CD4-positive, alpha-beta T cell treated with Interleukin-12 subunit alpha and Interleukin-12 subunit beta, for 1 hour (primary cell): ENCODE measurements around the gene CPXM2.

ENCODE experiments used
- DNase-seq: peaks from one replicate; pipeline ENCODE4 v3.0.0-alpha.2; 2020

CPXM2 gene

DNA sequence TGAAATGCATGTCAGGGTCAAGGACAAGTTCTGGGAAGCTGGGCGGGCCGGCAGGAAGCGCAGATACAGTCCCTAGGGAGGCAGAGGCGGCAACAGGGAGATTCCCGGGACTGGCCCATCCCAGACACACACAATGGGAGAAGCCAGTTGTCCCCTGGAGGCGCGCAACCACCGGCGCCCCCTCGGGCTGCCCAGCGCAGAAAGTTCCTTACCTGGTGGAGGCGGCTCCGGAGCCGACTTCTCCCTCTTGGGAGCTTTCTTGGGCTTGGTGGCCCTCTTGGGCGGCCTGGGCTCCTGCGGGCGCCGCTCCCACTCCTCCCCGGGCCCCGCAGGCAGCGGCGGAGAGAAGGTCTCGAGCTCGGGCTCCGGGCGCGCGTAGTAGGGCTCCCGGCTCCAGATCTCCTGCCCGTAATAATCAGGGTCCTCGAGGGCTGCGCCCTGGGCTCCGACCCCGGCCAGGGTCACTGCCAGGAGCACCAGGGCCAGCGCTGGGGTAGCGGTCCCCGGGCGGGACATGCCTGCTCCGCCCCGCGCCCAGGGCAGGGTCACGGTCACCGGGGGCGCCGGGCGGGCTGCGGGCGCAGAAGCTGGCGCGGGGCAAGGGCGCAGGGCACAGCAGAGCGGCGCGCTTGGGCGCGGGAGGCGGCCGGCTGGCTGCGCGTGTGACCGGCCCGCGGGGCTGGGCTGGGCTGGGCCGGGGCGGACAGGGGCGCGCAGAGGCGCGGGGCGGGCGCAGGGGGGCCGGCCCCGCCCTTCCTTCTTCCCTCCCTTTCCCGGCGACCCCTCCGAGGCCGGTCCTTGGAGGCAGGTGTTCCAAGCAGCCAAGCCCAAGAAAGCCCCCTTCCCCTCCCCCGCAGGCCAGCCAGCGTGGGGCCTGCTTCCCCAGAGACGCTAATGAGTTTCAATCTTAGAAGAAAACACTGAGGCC lies at the start of gene CPXM2:
Gene CPXM2 (minus strand): TSS at position 664 of the 928 bp plus-strand sequence. CDS start 148 bp downstream, at position 516.
- DNase-seq: no peak

DNA sequence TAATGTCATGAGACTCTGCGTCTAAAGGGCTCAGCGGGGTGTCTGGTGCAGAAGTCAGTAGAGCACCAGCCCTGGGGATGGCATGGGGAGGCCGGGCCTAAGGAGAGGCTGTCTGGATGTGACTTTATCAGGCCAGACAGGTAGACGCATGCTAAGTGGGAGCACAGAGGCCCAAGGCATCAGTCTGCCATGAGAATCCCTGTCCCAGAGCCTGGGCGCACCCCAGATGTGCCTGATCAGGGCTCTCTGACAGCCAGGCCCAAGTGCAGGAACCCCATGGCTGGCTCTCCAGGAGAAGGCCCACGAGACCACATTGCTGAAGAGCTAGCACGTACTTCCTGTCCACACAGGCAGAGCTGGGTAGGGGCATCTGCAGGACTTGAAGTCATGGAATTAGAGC lies 48.0 kb upstream of the CPXM2 start:
- no peak for DNase-seq

GRCh38 chr10:123938890-123939289 lies 47.3 kb upstream of the CPXM2 start:
- no peak for DNase-seq

DNA sequence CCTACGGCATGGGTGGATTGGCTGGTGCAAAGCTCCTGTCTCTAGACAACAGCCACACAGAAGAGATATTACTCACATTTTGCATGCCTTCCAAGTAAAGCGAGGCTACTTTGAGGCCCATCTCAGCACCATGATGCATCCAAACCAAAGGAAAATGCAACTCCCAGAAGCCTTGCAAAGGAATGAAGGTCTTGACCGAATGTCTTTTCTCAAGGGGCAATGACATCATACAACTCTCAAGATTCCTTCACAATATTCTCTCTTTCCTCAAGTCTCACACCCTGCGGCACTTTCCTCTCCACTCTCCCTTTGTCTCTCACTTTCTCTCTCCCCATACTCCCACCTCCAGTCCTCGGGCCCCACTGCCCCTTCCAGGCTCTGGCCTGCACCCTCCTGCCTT lies 44.8 kb upstream of the CPXM2 start:
- no peak for DNase-seq

DNA sequence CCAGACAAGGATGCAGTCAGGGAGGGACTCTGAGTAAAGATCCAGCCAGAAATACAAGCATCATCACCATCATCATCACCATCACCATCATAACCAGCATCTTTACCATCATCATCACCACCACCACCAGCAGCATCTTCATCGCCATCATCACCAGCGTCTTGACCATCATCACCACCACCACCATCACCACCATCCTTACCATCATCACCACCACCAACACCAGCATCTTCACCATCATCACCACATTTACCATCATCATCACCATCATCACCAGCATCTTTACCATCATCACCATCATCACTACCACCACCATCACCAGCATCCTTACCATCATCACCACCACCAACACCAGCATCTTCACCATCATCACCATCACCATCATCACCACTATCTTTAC lies 44.1 kb upstream of the CPXM2 start:
- DNase-seq: no peak

GRCh38 chr10:123934846-123935245 lies 43.2 kb upstream of the CPXM2 start:
- DNase-seq: no peak

GRCh38 chr10:123930340-123931001 lies 38.9 kb upstream of the CPXM2 start:
- no peak for DNase-seq

GRCh38 chr10:123929791-123930190 lies 38.2 kb upstream of the CPXM2 start:
- no peak for DNase-seq

DNA sequence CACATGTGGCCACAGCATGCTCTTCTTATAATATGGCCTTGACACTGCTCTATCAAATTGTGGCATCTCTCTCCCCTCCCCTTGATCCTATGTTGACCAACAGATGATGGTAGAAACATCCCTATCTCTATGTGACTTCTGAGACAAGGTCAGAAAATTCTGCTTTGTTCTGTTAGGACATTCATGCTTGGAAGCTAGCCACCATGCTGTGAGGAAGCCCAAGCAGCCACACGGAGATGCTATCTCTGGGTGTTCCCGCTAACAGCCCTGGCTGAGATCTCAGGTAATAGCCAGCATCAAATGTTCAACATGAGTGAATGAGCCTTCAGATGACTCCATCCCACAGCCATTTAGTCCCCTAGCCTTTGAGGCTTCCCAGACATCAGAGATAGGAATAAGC lies 36.8 kb upstream of the CPXM2 start:
- DNase-seq: no peak

DNA sequence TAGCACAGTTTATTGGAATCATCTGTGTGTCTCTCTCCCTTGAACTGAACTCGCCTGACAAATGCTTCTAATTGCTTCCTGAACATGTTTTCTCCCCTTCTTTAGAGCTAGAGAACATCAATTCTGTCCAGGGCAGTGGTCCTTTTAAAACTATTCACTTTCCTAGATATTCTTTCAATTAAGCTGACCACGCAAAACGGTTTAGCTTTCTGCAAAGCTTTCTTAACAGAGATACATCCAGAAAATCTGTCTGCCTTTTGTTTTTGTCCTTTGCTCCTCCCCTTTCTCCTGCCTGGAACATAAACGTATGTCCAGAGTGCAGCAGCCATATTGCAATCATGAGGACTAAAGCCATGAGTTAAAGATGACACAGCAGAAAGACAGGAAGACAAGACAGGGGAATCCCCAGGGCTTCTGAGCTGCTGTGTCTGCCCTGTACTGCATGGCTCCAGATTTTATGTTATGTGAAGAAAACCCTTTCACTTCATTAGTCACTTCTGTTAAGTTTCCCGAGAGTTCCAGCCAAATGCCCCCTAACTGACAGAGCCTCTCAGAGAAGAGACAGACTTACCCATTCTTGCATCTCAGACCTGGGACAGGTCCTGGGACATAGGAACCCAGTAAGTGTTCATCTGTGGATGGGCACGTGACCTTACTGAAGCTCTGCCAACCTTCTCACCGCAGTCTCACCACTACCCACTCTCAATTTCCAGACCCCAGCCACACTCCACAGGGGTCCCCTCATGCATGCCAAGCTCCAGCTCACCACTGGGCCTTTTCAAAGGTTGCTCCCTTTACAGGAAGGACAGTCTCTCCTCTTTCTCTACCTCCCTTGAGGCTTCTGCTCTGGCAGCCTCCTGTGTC lies 35.0 kb upstream of the CPXM2 start:
- no peak for DNase-seq

GRCh38 chr10:123922126-123922525 lies 30.5 kb upstream of the CPXM2 start:
- DNase-seq: no peak

DNA sequence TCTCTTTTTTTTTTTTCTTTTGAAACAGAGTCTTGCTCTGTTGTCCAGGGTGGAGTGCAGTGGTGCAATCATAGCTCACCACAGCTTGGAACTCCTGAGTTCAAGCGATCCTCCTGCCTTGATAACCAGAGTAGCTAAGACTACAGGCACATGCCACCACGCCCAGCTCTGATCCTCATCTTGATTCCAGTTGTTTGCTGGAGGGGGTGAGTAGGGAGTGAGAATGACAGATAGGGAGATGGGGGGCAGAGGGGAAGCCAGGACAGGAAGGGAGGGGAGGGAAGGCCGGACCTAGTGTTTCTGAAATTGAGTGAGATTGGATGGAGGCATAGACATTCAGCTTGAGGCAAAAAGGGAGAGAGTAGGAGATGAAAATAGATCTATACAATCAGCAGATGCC lies 25.2 kb upstream of the CPXM2 start:
- DNase-seq: no peak

DNA sequence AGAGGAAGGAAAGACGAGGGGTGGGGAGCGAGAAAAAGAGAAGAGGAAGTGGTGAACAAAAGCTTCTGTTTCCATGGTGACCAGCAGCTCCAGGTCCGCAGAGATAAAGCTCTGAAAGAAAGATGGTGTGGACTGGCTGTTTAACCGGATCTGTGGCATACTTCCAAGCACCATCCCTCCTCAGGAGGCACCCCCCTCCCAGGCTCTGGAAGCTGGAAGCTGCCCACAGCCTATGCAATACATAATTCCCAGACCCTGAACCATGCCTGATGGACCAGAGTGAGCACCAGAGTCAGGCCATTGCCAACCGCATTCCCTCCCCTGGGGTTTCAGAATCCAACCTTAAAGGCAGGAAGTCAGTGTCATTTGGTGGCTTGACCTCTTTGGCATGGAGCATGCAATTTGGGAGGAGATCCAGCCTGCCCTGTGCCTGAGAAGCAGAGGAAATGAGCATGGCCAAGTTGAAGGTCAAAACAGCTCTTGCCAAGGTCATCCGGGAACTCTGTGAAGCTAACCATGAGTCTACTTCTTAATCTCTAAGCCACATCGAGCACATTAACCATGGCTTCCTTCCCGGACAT lies 22.2 kb upstream of the CPXM2 start:
- DNase-seq: no peak

DNA sequence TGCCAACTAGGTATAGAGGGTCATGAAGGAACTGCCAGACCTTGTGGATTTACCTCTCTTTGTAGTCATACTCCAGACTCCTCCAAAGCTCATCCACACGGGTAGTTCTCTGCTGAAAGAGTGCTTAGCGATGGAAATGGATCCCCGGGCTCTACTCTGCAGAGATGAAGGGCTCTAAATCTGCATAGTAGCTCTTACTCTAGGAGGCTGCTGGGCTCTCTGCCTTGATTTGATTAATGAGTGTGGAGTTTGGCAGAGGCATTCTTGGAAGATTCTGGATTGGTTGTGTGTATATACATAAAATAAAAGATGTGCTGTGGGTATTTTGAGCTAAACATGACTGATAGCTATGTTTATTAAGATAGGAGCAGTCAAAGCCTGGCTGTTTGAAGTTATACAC lies 21.3 kb upstream of the CPXM2 start:
- no peak for DNase-seq

DNA sequence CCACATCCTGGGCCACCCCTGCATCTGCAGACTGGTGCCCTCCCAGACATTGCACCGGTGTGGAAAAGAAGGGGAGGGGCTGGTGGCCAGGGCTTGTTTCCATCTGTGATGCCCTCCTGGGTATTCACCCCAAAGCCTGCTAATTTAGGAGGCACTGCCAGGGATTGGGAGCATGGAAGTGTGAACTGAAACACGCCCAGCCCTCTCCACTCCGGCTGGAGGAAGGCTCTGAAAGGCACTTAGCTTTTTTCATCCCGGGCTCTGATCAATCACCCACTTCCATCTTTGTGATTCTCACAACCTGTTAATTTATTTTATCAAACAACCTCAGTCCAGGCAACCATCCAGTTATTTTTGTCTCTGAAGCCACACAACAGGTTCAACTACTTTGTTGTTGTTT lies 20.9 kb upstream of the CPXM2 start:
- no peak for DNase-seq

- no peak for DNase-seq
Observed at GRCh38 chr10:123911866-123912265, 20.3 kb upstream of the CPXM2 start.

- no peak for DNase-seq
Observed at GRCh38 chr10:123909866-123910265, 18.3 kb upstream of the CPXM2 start.

- DNase-seq: no peak
Observed at GRCh38 chr10:123909426-123909825, 17.8 kb upstream of the CPXM2 start.

- DNase-seq: no peak
Observed at GRCh38 chr10:123908379-123908778, 16.8 kb upstream of the CPXM2 start.

- DNase-seq: no peak
Observed at GRCh38 chr10:123906884-123907652, 15.5 kb upstream of the CPXM2 start.

GRCh38 chr10:123906296-123906695 lies 14.7 kb upstream of the CPXM2 start:
- no peak for DNase-seq

DNA sequence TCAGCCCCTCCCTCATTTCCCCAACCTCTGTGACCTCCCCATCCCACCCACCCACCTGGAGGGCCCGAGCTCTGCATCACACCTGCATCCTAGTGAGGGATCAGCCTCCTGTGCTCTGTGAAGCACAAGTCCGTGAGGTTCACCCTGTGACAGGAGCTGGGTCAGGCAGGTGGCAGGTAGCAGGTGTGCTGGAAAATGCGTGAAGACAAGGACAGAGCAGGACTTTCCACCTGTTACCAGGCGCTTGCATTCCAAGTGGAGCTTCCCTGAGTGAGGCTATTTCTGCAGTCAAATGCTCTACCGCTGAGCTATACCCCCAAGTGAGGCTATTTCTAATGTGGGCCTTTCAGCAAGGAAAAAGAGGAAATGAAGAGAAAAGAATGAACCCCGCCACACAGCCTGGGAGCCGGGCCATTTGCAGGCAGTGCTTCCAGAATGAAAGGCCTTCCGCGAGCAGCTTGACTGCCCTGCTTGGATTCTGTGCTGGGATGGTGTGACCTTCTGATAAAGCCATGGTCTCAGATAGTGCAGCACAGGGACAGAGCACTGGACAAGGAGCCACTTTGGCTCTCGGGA lies 13.3 kb upstream of the CPXM2 start:
- no peak for DNase-seq
